ENCODE data around the gene CES2. TPM values are rescaled to one million over a fixed set of nuclear protein-coding genes. Genes with fewer than 3 reads are reported as not detected.

CES2 gene
- total and polyA plus RNA-seq, 7 experiments from 2014 or later: 29.2 to 64.7 (median 46.2) TPM

GRCh38 chr16:66921729-66922450 lies 13.4 kb upstream of the CES2 start:
- Histone ChIP-seq H3K27me3 (ENCODE audit: control insufficient read depth in 2 of 2, insufficient read depth in 2 of 2, low read length in 2 of 2) (peaks cover 0 to 13% of the 10 kb centered on the region in 2 donors), H3K4me3 (ENCODE audit: low read length) (no peak overlapping the region), H3K36me3 (ENCODE audit: control insufficient read depth in 2 of 3, insufficient read depth in 3 of 3, low read length in 3 of 3) (no peaks in the 10 kb centered on the region), H3K9me3 (ENCODE audit: control insufficient read depth in 2 of 3, low read length in 3 of 3) (no peaks in the 10 kb centered on the region), H3K27ac (ENCODE audit: low read depth, low read length) (no peak overlapping the region), H3K4me1 (ENCODE audit: control insufficient read depth in 2 of 2, insufficient read depth in 2 of 2, low read length in 2 of 2) (no peaks in the 10 kb centered on the region)
- POLR2A ChIA-PET: no interaction called here
- Mint-ChIP-seq H3K27ac (no peak overlapping the region), H3K36me3 (no peaks in the 10 kb centered on the region), H3K27me3 (peaks cover 18 to 43% (median 24%) of the 10 kb centered on the region in 5 donors), H3K4me1 (peaks cover 0 to 6% (median 5%) of the 10 kb centered on the region in 7 donors), H3K4me3 (no peak overlapping the region), H3K9me3 (no peaks in the 10 kb centered on the region)
- CTCF ChIA-PET: no interaction called here
- DNase-seq (no peak), ATAC-seq (no peak)
- intact Hi-C loops (cut with micrococcal nuclease): no loop called here

DNA sequence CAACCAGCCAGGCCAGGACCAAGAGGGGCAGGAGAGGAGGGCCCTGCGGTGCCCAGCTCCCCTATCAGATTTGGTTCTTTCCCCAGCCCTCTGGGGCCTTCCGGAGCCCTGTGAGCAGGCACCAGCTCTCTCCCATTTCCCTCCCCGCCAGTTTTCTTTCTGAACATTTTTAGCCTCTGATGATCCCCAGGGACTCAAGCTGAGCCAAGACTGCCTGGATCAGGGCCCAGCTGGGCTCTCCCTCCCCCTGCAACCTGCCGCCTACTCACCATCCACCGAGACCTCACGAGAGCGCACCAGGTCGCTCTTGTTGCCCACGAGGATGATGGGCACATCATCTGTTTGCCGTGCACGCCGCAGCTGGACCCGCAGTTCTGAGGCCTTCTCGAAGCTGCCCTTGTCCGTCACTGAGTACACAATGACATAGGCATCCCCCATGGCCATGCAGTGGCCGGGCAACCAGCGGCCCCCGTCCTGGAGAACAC lies 12.0 kb upstream of the CES2 start:
- no peak for DNase-seq
- Histone ChIP-seq H3K4me1 (ENCODE audit: control insufficient read depth in 2 of 2, insufficient read depth in 2 of 2, low read length in 2 of 2) (no peaks in the 10 kb centered on the region), H3K27ac (ENCODE audit: low read depth, low read length) (no peak overlapping the region), H3K9me3 (ENCODE audit: control insufficient read depth in 2 of 3, low read length in 3 of 3) (no peaks in the 10 kb centered on the region), H3K4me3 (ENCODE audit: low read length) (no peak overlapping the region), H3K36me3 (ENCODE audit: control insufficient read depth in 2 of 3, insufficient read depth in 3 of 3, low read length in 3 of 3) (no peaks in the 10 kb centered on the region), H3K27me3 (ENCODE audit: control insufficient read depth in 2 of 2, insufficient read depth in 2 of 2, low read length in 2 of 2) (peaks cover 0 to 13% of the 10 kb centered on the region in 2 donors)
- POLR2A ChIA-PET: no interaction called here
- H3K27ac Mint-ChIP-seq: no peak overlapping the region
- CTCF ChIA-PET: no interaction called here
- H3K4me3 Mint-ChIP-seq: no peak overlapping the region
- no peaks in the 10 kb centered on the region for H3K9me3 Mint-ChIP-seq
- H3K36me3 Mint-ChIP-seq: peaks cover 0 to 3% (median 0%) of the 10 kb centered on the region in 5 donors
- intact Hi-C loops (cut with micrococcal nuclease): no loop called here
- H3K27me3 Mint-ChIP-seq: peaks cover 18 to 45% (median 24%) of the 10 kb centered on the region in 5 donors
- peaks cover 0 to 16% (median 5%) of the 10 kb centered on the region in 7 donors for H3K4me1 Mint-ChIP-seq
- no peak for ATAC-seq

- Mint-ChIP-seq H3K27me3 (peaks cover 18 to 45% (median 24%) of the 10 kb centered on the region in 5 donors), H3K36me3 (peaks cover 0 to 3% (median 0%) of the 10 kb centered on the region in 5 donors), H3K27ac (no peak overlapping the region), H3K4me3 (peak overlapping the region in 2 of 10 donors; percentile 3 to 52), H3K4me1 (peaks cover 0 to 20% (median 5%) of the 10 kb centered on the region in 7 donors), H3K9me3 (no peaks in the 10 kb centered on the region)
- DNase-seq (no peak), ATAC-seq (no peak)
- H3K27me3 ChIP-seq (ENCODE audit: control insufficient read depth in 2 of 2, insufficient read depth in 2 of 2, low read length in 2 of 2): peaks cover 0 to 13% of the 10 kb centered on the region in 2 donors
- intact Hi-C loops (cut with micrococcal nuclease): no loop called here
- no peak overlapping the region for H3K4me3 ChIP-seq (ENCODE audit: low read length)
- no peaks in the 10 kb centered on the region for H3K36me3 ChIP-seq (ENCODE audit: control insufficient read depth in 2 of 3, insufficient read depth in 3 of 3, low read length in 3 of 3)
- H3K4me1 ChIP-seq (ENCODE audit: control insufficient read depth in 2 of 2, insufficient read depth in 2 of 2, low read length in 2 of 2): no peaks in the 10 kb centered on the region
- CTCF ChIA-PET: no interaction called here
- no peak overlapping the region for H3K27ac ChIP-seq (ENCODE audit: low read depth, low read length)
- POLR2A ChIA-PET: no interaction called here
- H3K9me3 ChIP-seq (ENCODE audit: control insufficient read depth in 2 of 3, low read length in 3 of 3): no peaks in the 10 kb centered on the region
Measured at GRCh38 chr16:66923866-66924265, 11.4 kb upstream of the CES2 start.

- H3K27ac ChIP-seq (ENCODE audit: low read depth, low read length): no peak overlapping the region
- CTCF ChIA-PET: no interaction called here
- Mint-ChIP-seq H3K4me1 (peaks cover 0 to 24% (median 5%) of the 10 kb centered on the region in 7 donors), H3K27ac (no peak overlapping the region), H3K4me3 (peak overlapping the region in 8 of 10 donors; percentile 33 to 74 (median 64)), H3K27me3 (peaks cover 18 to 43% (median 22%) of the 10 kb centered on the region in 5 donors), H3K36me3 (peaks cover 0 to 3% (median 0%) of the 10 kb centered on the region in 5 donors), H3K9me3 (no peaks in the 10 kb centered on the region)
- H3K9me3 ChIP-seq (ENCODE audit: control insufficient read depth in 2 of 3, low read length in 3 of 3): no peaks in the 10 kb centered on the region
- intact Hi-C loops (cut with micrococcal nuclease): loop anchor here in 1 of 2 donors (1.0 to 5.0 kb wide), 2 partner anchors 29 to 92 kb away; partner anchors contain the start of gene NAE1
- no peak overlapping the region for H3K4me3 ChIP-seq (ENCODE audit: low read length)
- no peaks in the 10 kb centered on the region for H3K36me3 ChIP-seq (ENCODE audit: control insufficient read depth in 2 of 3, insufficient read depth in 3 of 3, low read length in 3 of 3)
- H3K4me1 ChIP-seq (ENCODE audit: control insufficient read depth in 2 of 2, insufficient read depth in 2 of 2, low read length in 2 of 2): no peaks in the 10 kb centered on the region
- ATAC-seq: peak; percentile 79
- POLR2A ChIA-PET: no interaction called here
- peaks cover 0 to 13% of the 10 kb centered on the region in 2 donors for H3K27me3 ChIP-seq (ENCODE audit: control insufficient read depth in 2 of 2, insufficient read depth in 2 of 2, low read length in 2 of 2)
- DNase-seq: peak in 5 of 9 donors; percentile 18 to 71 (median 34)
Measured at GRCh38 chr16:66924527-66925321, 10.6 kb upstream of the CES2 start.

DNA sequence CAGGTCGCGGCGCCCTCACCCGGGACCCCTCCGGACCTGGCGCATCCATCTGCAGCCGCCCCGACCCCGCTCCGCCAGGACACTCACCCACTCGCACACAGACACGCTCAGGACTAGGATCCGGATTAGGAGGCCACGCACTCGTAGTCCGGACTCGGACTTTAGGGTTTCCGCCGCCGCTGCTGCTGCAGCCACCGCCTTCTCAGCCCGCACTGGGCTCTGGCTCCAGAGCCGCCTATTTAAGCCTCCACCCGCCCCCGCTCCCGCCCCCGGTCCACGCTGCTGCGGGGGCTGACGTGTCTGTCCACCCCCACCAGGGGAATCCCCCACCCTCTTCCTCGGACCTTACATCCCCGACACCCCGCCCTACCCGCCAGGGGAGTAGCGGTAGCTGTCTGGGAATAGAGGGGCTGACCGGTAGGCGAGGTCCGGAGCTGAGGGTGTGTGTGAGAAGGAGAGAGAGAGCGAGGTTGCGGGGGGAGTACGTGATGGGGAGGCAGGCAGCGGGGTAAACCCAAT lies 9.9 kb upstream of the CES2 start, which contains the start of gene RRAD:
Gene RRAD, minus strand, starts transcription at position 214 of the 519 bp plus-strand sequence. CDS start 356 bp downstream, outside the sequence.
- CTCF ChIA-PET: no interaction called here
- peak in 1 of 9 donors; percentile 45 for DNase-seq
- Mint-ChIP-seq H3K27ac (peak within 1 kb of the TSS in 1 of 9 donors; percentile 46), H3K36me3 (peaks cover 0 to 3% (median 0%) of the 10 kb centered on the region in 5 donors), H3K4me1 (peaks cover 0 to 24% (median 5%) of the 10 kb centered on the region in 7 donors), H3K9me3 (no peaks in the 10 kb centered on the region), H3K27me3 (peaks cover 18 to 43% (median 22%) of the 10 kb centered on the region in 5 donors), H3K4me3 (peak within 1 kb of the TSS; percentile 38 to 74 (median 67))
- no peak within 1 kb of the TSS for H3K27ac ChIP-seq (ENCODE audit: low read depth, low read length)
- no peaks in the 10 kb centered on the region for H3K36me3 ChIP-seq (ENCODE audit: control insufficient read depth in 2 of 3, insufficient read depth in 3 of 3, low read length in 3 of 3)
- no peaks in the 10 kb centered on the region for H3K9me3 ChIP-seq (ENCODE audit: control insufficient read depth in 2 of 3, low read length in 3 of 3)
- no peaks in the 10 kb centered on the region for H3K4me1 ChIP-seq (ENCODE audit: control insufficient read depth in 2 of 2, insufficient read depth in 2 of 2, low read length in 2 of 2)
- ATAC-seq: peak; percentile 46
- intact Hi-C loops (cut with micrococcal nuclease): loop anchor here in 1 of 2 donors (1.0 to 5.0 kb wide), 2 partner anchors 30 to 93 kb away; partner anchors contain the start of gene NAE1
- peaks cover 0 to 13% of the 10 kb centered on the region in 2 donors for H3K27me3 ChIP-seq (ENCODE audit: control insufficient read depth in 2 of 2, insufficient read depth in 2 of 2, low read length in 2 of 2)
- no peak within 1 kb of the TSS for H3K4me3 ChIP-seq (ENCODE audit: low read length)
- POLR2A ChIA-PET: interaction anchor here (1.7 kb wide), 1 partner anchor 95 kb away, joined by 4 read pairs; the partner anchor contains the start of gene NAE1
